Natural killer cell (primary cell): ENCODE results near the gene NELL2. TPM values are rescaled to one million over a fixed set of nuclear protein-coding genes. Genes with fewer than 3 reads are reported as not detected.

Experiments
- ATAC-seq, 3 donors: fragments of 150-1000 bp in 2 of 3; fragments of 200-7000 bp in 1 of 3; cut with Tn5 transposase; 1 replicate in 1 of 3; 2 replicates in 2 of 3; pipeline ENCODE4 v1.10.0; 2021; ENCODE audit warnings: mild to moderate bottlenecking in 2 of 3, moderate library complexity in 2 of 3
- DNase-seq, 2 donors: peaks; one replicate each; pipeline versions ENCODE4 v3.0.0 to v3.0.0-alpha.2; 2013 to 2021; ENCODE audit warnings: mixed read lengths in 1 of 2
- H3K27ac ChIP-seq: one replicate; pipeline ENCODE4 v1.5.1; 2013; ENCODE audit warnings: mild to moderate bottlenecking, low read length
- H3K27me3 ChIP-seq: one replicate; pipeline ENCODE4 v1.6.1; 2013; ENCODE audit warnings: low read length; ENCODE audit not compliant: control insufficient read depth, insufficient read depth
- H3K36me3 ChIP-seq: one replicate; pipeline ENCODE4 v1.6.1; 2013; ENCODE audit warnings: low read length; ENCODE audit not compliant: control insufficient read depth, insufficient read depth
- H3K4me1 ChIP-seq: one replicate; pipeline ENCODE4 v1.6.1; 2013; ENCODE audit warnings: low read length; ENCODE audit not compliant: control insufficient read depth, insufficient read depth
- H3K4me3 ChIP-seq: one replicate; pipeline ENCODE4 v1.5.1; 2013; ENCODE audit warnings: low read length
- H3K9me3 ChIP-seq: one replicate; pipeline ENCODE4 v1.6.1; 2013; ENCODE audit warnings: low read length; ENCODE audit not compliant: control insufficient read depth, insufficient read depth
- H3K27ac Mint-ChIP-seq, 2 donors: one replicate each; pipeline ENCODE4 v1.8.0; 2022; ENCODE audit warnings: mild to moderate bottlenecking in 2 of 2, mixed read lengths in 2 of 2, moderate library complexity in 1 of 2
- H3K27me3 Mint-ChIP-seq, 2 donors: one replicate each; pipeline ENCODE4 v1.8.0; 2022; ENCODE audit warnings: low read depth in 2 of 2, mixed read lengths in 2 of 2
- H3K36me3 Mint-ChIP-seq: one replicate; pipeline ENCODE4 v1.8.0; 2022; ENCODE audit warnings: mixed read lengths
- H3K4me1 Mint-ChIP-seq, 2 donors: one replicate each; pipeline ENCODE4 v1.8.0; 2022; ENCODE audit warnings: mixed read lengths in 2 of 2
- H3K4me3 Mint-ChIP-seq: one replicate; pipeline ENCODE4 v1.8.0; 2022; ENCODE audit warnings: mild to moderate bottlenecking, moderate library complexity, mixed read lengths
- H3K9me3 Mint-ChIP-seq, 2 donors: one replicate each; pipeline ENCODE4 v1.8.0; 2022; ENCODE audit warnings: mixed read lengths in 2 of 2
- WGBS: methylation state at CpG from one replicate; pipeline ENCODE4 v1.1.7; 2013; ENCODE audit warnings: missing lambda C conversion rate; ENCODE audit not compliant: insufficient coverage; 5-methylcytosine and 5-hydroxymethylcytosine counted together
- intact Hi-C: fragments of 100-400 bp; cut with micrococcal nuclease; formaldehyde crosslinking; loops from one replicate; pipeline ENCODE4 v1.14.2; 2022
- total RNA-seq, 4 donors: library from RNA; stranded (reverse); fragments of 120-200 nt in 1 of 4; gene quantifications; one replicate each; pipeline versions ENCODE4 v1.2.3 to v1.2.4, GENCODE V29; 2013 to 2022
- TF ChIP-seq, protein P1 (sequence below): fragments of 200-600 bp; IDR thresholded peaks from one replicate; pipeline ENCODE4 v1.8.0; 2022; ENCODE audit warnings: antibody characterized with exemption

Gene NELL2
- total RNA-seq, 3 donors from 2014 or later (not counting 1 experiment from before 2014, with no cell fraction given): 5.8 to 15.3 (median 14.0) TPM

- intact Hi-C loops: no loop called here
- Histone ChIP-seq H3K36me3 (no peaks in the 10 kb centered on the region), H3K4me3 (no peak overlapping the region), H3K9me3 (no peaks in the 10 kb centered on the region), H3K27ac (no peak overlapping the region), H3K27me3 (no peaks in the 10 kb centered on the region), H3K4me1 (no peaks in the 10 kb centered on the region)
- DNase-seq: no peak
- Mint-ChIP-seq H3K4me1 (no peaks in the 10 kb centered on the region), H3K27me3 (no peaks in the 10 kb centered on the region), H3K9me3 (peaks cover 8 to 15% of the 10 kb centered on the region in 2 donors), H3K36me3 (no peaks in the 10 kb centered on the region), H3K27ac (no peak overlapping the region), H3K4me3 (no peak overlapping the region)
- 50% methylated on average over 1 of the region's 1 CpG for WGBS
- ATAC-seq: no peak
- TF ChIP-seq, protein P1, sequence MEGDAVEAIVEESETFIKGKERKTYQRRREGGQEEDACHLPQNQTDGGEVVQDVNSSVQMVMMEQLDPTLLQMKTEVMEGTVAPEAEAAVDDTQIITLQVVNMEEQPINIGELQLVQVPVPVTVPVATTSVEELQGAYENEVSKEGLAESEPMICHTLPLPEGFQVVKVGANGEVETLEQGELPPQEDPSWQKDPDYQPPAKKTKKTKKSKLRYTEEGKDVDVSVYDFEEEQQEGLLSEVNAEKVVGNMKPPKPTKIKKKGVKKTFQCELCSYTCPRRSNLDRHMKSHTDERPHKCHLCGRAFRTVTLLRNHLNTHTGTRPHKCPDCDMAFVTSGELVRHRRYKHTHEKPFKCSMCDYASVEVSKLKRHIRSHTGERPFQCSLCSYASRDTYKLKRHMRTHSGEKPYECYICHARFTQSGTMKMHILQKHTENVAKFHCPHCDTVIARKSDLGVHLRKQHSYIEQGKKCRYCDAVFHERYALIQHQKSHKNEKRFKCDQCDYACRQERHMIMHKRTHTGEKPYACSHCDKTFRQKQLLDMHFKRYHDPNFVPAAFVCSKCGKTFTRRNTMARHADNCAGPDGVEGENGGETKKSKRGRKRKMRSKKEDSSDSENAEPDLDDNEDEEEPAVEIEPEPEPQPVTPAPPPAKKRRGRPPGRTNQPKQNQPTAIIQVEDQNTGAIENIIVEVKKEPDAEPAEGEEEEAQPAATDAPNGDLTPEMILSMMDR: no peak
Observed at GRCh38 chr12:44738051-44738450, 138.1 kb downstream of the NELL2 start.

GRCh38 chr12:44728566-44728965, 147.5 kb downstream of the NELL2 start:
- no peak overlapping the region for H3K4me3 ChIP-seq
- peaks cover 3% of the 10 kb centered on the region for H3K9me3 ChIP-seq
- ATAC-seq (no peak), DNase-seq (no peak)
- WGBS: 100% methylated on average over 1 of the region's 1 CpG
- H3K27me3 Mint-ChIP-seq: no peaks in the 10 kb centered on the region
- no peaks in the 10 kb centered on the region for H3K27me3 ChIP-seq
- no peaks in the 10 kb centered on the region for H3K4me1 ChIP-seq
- no peak overlapping the region for H3K27ac Mint-ChIP-seq
- H3K4me1 Mint-ChIP-seq: no peaks in the 10 kb centered on the region
- H3K27ac ChIP-seq: no peak overlapping the region
- no peak overlapping the region for H3K4me3 Mint-ChIP-seq
- H3K36me3 Mint-ChIP-seq: peaks cover 7% of the 10 kb centered on the region
- intact Hi-C loops: no loop called here
- H3K36me3 ChIP-seq: no peaks in the 10 kb centered on the region
- TF ChIP-seq, protein P1: no peak
- peaks cover 17 to 27% of the 10 kb centered on the region in 2 donors for H3K9me3 Mint-ChIP-seq

GRCh38 chr12:44720265-44720664, 155.8 kb downstream of the NELL2 start:
- no peak overlapping the region for H3K4me3 ChIP-seq
- no peak overlapping the region for H3K4me3 Mint-ChIP-seq
- no peak for ATAC-seq
- no peak overlapping the region for H3K27ac Mint-ChIP-seq
- DNase-seq: no peak
- intact Hi-C loops: no loop called here
- no peaks in the 10 kb centered on the region for H3K9me3 ChIP-seq
- no peak overlapping the region for H3K27ac ChIP-seq
- H3K27me3 ChIP-seq: peaks cover 2% of the 10 kb centered on the region
- WGBS: no CpG with 5 or more reads among the region's 2 CpGs
- TF ChIP-seq, protein P1: no peak
- no peaks in the 10 kb centered on the region for H3K36me3 ChIP-seq
- no peaks in the 10 kb centered on the region for H3K4me1 ChIP-seq
- no peaks in the 10 kb centered on the region for H3K4me1 Mint-ChIP-seq
- H3K9me3 Mint-ChIP-seq: peaks cover 9 to 13% of the 10 kb centered on the region in 2 donors
- H3K27me3 Mint-ChIP-seq: no peaks in the 10 kb centered on the region
- H3K36me3 Mint-ChIP-seq: no peaks in the 10 kb centered on the region

DNA sequence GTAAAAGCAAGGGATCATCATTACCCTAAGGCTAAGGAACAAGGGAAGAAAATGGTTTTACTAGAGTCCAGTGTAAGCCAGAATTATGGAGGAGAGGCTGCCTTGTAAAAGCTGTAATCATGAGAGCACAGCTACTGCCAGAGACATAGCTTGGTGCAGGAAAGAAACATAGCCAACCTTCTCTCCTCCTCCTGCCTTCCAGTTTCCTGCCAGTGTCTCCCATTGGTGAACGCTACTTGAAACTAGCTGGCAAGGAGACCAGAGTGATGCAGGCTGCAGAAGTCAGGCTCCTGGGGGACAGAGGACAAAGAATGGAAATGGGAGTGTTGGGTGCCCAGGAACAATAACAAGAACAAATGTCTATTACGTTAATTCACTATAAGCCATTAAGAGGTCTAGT, 158.5 kb downstream of the NELL2 start:
- intact Hi-C loops: no loop called here
- DNase-seq (no peak), ATAC-seq (no peak)
- peaks cover 3 to 6% of the 10 kb centered on the region in 2 donors for H3K9me3 Mint-ChIP-seq
- TF ChIP-seq, protein P1: no peak
- H3K27me3 ChIP-seq: peaks cover 2% of the 10 kb centered on the region
- H3K27ac ChIP-seq: no peak overlapping the region
- H3K36me3 ChIP-seq: no peaks in the 10 kb centered on the region
- H3K27ac Mint-ChIP-seq: no peak overlapping the region
- no peak overlapping the region for H3K4me3 ChIP-seq
- no peaks in the 10 kb centered on the region for H3K9me3 ChIP-seq
- H3K36me3 Mint-ChIP-seq: no peaks in the 10 kb centered on the region
- 92% methylated on average over 2 of the region's 2 CpGs for WGBS
- H3K4me3 Mint-ChIP-seq: no peak overlapping the region
- no peaks in the 10 kb centered on the region for H3K4me1 Mint-ChIP-seq
- no peaks in the 10 kb centered on the region for H3K27me3 Mint-ChIP-seq
- no peaks in the 10 kb centered on the region for H3K4me1 ChIP-seq
